ENCODE results near the gene ZRANB3.
"Not testable (repeated sequence)": the region's sequence is repeated elsewhere in the genome, so short reads cannot be mapped to it uniquely, and the experiment has no call there.

Gene ZRANB3

DNA sequence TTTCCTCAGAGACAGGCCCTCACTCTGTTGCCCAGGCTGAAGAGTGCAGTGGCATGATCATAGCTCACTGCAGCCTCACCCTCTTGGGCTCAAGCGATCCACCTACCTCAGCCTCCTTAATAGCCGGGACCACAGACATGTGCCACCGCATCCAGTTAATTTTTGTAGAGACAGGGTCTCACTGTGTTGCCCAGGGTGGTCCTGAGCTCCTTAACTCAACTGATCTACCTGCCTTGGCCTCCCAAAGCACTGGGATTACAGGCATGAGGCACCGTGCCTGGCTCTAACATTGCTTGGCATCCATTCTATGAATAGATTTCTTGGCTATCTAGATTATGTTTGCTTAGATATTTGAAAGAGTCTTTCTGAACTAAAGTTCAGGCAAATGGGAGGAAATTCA is 21.9 kb upstream of the ZRANB3 start:
- FAIRE-seq (no peak), DNase-seq (ENCODE audit: insufficient read length, low spot score) (no peak)
- TF ChIP-seq, protein P1, sequence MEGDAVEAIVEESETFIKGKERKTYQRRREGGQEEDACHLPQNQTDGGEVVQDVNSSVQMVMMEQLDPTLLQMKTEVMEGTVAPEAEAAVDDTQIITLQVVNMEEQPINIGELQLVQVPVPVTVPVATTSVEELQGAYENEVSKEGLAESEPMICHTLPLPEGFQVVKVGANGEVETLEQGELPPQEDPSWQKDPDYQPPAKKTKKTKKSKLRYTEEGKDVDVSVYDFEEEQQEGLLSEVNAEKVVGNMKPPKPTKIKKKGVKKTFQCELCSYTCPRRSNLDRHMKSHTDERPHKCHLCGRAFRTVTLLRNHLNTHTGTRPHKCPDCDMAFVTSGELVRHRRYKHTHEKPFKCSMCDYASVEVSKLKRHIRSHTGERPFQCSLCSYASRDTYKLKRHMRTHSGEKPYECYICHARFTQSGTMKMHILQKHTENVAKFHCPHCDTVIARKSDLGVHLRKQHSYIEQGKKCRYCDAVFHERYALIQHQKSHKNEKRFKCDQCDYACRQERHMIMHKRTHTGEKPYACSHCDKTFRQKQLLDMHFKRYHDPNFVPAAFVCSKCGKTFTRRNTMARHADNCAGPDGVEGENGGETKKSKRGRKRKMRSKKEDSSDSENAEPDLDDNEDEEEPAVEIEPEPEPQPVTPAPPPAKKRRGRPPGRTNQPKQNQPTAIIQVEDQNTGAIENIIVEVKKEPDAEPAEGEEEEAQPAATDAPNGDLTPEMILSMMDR (IDR thresholded peaks at IDR 0.05; ENCODE audit: insufficient read depth, missing control alignments), result no peak

DNA sequence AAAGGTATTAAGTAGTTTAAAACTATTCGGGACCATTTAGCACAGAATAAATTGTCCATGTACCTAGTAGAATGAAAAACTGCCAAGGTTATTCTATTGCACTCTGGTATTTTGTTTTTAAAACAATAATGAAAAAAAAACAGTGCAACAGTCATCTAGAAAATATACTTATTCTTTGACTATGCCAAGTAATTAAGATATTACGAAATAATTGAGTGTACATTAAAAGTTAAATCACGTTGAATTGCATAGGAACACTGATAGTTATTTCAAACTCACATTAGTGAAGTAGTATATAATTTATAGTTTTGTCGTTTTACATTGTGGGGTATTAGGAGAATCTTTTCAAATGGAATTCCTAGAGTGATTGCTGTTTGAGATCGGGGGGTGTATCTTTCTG is 20.3 kb upstream of the ZRANB3 start:
- FAIRE-seq (no peak), DNase-seq (ENCODE audit: insufficient read length, low spot score) (no peak)
- TF ChIP-seq, protein P1 (IDR thresholded peaks at IDR 0.05; ENCODE audit: insufficient read depth, missing control alignments), result no peak

DNA sequence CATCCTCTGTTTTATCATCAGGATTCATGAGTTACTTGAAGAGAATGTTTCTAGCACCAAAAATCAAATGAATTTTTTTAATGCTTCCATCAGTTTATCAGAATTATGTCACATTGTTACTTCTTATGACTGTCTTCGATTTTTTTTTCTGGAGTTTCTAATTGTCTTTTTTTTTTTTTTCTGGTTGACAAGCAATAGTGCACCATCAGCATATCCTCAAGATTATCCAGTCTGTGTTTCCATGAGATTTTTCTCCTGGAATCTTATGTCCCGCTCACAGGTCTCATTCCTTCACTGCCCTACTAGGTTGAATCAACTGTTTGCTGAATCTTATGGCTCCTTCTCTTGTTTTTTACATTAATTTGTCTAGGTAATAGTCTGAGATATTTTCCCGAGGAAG is 16.3 kb upstream of the ZRANB3 start:
- FAIRE-seq (no peak), DNase-seq (ENCODE audit: insufficient read length, low spot score) (no peak)
- TF ChIP-seq, protein P1 (IDR thresholded peaks at IDR 0.05; ENCODE audit: insufficient read depth, missing control alignments), result no peak

DNA sequence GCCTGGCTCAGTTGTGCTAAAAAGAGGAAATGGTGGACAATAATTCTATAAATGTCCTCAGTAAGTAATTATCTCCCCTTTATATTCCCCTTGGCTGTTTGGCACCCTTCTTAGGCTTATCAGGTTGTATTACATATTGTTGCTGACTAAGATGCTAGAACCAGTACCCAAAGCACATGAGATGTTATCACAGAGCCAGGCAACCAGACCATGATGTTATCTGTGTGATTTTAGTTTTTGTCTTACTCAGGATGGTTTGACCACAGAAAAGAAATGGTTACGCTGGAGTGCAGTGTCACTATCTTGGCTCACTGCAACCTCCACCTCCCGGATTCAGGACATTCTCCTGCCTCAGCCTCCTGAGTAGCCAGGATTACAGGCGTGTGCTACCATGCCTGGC is 15.4 kb upstream of the ZRANB3 start:
- DNase-seq (ENCODE audit: insufficient read length, low spot score) (no peak), FAIRE-seq (no peak)
- TF ChIP-seq, protein P1 (IDR thresholded peaks at IDR 0.05; ENCODE audit: insufficient read depth, missing control alignments), result no peak

DNA sequence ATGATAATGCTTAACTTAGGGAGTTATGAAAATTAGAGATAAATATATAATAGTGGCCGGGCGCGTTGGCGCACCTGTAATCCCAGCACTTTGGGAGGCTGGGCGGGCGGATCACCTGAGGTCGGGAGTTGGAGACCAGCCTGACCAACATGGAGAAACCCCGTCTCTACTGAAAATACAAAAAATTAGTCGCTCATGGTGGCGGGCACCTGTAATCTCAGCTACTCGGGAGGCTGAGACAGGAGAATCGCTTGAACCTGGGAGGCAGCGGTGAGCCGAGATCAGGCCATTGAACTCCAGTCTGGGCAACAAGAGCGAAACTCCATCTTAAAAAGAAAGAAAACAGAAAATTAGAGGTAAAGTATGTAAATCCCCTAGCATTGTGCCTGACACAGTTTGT is 2.5 kb upstream of the ZRANB3 start:
- FAIRE-seq, result not testable (repeated sequence)

DNA sequence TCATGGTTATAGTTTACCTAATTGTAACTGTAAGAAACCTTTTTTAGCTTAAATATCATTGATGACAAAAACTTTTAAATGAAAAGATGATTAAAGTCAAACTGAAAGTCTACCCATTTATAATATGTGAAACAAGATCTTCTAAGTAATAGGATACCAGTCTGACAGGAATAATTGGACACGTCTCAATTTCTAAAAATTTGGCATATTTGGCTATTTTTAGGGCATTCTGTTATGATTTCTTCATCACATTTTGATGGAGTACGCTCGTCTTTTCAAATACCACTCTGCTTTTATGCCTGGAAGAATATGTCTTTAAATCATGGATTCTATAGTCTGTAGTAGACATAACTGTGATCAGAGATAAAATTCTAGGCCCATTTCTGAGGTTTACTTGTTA is 1.6 kb upstream of the ZRANB3 start:
- DNase-seq (ENCODE audit: insufficient read length, low spot score) (no peak), FAIRE-seq (no peak)
- TF ChIP-seq, protein P1 (IDR thresholded peaks at IDR 0.05; ENCODE audit: insufficient read depth, missing control alignments), result no peak

More for the DNA sequence above, 2.5 kb upstream of the ZRANB3 start:
- DNase-seq (ENCODE audit: insufficient read length, low spot score), result not testable (repeated sequence)

DNA sequence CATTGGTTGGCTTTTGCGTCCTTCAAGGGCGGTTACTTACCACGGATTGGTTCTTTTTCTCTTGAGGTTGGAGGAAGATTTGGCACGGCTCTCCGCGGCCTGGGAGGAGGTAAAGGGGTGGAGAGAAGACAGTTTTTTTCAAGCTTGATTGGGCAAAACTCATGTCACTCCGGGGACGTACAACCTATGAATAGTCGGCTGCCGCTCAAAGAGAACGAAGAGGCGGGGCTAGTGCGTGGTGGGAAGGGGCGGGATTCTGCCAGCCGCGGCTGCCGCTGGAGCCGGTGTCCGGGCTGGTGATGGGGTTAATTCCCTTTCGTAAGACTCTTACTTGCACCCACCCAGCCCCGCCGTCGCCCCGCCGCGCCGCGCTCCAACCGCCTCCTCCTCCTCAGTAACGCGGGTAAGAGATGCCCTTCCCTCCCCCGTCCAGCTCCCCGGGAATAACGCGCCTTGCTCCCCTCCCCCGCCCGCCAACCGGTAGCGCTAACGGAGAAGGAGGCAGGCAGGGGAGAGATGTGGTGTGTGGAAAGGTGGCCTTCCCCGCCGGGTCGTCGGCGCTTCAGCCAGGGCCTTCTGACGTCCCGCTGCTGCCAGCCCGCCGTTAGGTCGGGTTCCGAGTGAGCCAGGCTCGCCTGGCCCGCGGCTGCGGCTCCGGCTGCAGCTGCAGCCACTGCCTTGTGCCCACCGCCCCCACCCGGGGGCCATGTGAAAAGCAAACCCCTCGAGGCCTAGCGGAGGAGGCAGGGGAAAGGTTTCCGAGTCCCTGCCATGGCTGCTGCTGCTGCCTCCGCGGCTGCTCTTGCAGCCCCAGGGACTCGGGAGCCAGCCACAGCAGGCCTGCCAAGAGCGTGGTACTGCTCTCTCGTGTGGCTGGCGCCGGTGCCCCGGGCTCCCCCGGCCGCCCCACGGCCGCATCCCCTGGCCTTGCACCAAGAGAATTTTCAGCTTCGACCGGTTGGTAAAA is 496 bp upstream of the ZRANB3 start, which contains the start of gene R3HDM1:
Gene R3HDM1 (plus strand): TSS at position 254 of the 967 bp plus-strand sequence. CDS start 73,362 bp downstream, outside the sequence.
- TF ChIP-seq, protein P1 (IDR thresholded peaks at IDR 0.05; ENCODE audit: insufficient read depth, missing control alignments), result peak; percentile 11
- peak; percentile 72 for DNase-seq (ENCODE audit: insufficient read length, low spot score)
- peak; percentile 58 for FAIRE-seq

All from D721Med (cell line).